Stimulated activated CD4-positive, alpha-beta T cell treated with anti-CD3 and anti-CD28 coated beads, Interleukin-12 subunit alpha, Interleukin-12 subunit beta, amount 100 ng/mL, for 48 hours (primary cell): ENCODE data around the gene CPPED1.
"Not testable (repeated sequence)": the region's sequence is repeated elsewhere in the genome, so short reads cannot be mapped to it uniquely, and the experiment has no call there.

Experiments
- DNase-seq, 3 donors: peaks; one replicate each; pipeline ENCODE4 v3.0.0-alpha.2; 2020; ENCODE audit warnings: low read depth in 2 of 3, low spot score in 1 of 3

Gene CPPED1

GRCh38 chr16:12802048-12802447 lies 1.6 kb downstream of the CPPED1 start:
- DNase-seq: no peak

GRCh38 chr16:12801511-12802042 lies 2.1 kb downstream of the CPPED1 start:
- DNase-seq: peak in 1 of 3 donors; percentile 17

DNA sequence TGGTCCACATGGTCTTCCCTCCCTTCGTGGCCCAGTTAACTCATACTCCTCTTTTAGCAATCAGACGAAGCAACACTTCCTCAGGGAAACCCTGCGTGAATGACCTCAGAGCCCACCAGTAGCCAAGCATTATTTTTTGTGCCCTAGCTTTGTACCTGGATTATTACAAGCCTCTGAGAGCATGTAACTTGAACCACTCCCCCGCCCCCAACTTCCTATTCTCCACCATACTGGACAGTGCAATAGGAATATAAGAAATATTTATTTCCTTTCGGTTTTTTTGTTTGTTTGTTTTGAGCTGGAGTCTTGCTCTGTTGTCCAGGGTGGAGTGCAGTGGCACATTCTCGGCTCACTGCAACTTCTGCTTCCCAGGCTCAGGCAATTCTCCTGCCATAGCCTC lies 2.9 kb downstream of the CPPED1 start:
- DNase-seq: no peak

DNA sequence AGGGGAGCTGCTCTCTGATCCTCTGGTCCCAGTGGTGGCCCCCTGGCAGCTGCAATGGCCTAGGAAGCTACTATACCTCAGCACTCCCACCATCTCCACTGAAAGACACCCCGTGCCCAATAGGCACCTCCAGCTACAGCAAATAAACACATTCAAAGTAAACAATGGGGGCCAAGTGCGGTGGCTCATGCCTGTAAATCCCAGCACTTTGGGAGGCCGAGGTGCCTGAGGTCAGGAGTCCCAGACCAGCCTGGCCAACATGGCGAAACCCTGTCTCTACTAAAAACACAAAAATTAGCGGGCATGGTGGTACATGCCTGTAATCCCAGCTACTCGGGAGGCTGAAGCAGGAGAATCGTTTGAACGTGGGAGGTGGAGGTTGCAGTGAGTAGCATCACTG lies 3.7 kb downstream of the CPPED1 start:
- DNase-seq: not testable (repeated sequence)

DNA sequence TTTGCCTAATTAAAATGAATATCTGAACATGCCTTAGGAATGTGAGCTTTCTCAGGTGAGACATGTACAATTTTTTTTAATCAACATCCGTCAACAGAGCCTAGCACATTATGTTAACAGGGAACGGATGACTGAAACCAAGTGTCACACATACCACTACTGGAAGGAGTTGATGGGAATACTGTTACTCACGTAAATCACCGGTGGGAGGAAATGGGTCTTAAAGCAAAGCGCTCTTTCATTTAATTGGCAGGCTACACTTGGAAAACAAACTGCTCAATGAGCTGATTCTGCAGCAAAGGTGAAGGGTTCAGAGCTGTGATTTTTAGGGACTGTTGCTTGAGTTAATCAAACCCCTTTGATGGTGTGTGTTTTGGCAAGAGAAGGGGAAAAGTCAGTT lies 4.8 kb downstream of the CPPED1 start:
- DNase-seq: no peak

DNA sequence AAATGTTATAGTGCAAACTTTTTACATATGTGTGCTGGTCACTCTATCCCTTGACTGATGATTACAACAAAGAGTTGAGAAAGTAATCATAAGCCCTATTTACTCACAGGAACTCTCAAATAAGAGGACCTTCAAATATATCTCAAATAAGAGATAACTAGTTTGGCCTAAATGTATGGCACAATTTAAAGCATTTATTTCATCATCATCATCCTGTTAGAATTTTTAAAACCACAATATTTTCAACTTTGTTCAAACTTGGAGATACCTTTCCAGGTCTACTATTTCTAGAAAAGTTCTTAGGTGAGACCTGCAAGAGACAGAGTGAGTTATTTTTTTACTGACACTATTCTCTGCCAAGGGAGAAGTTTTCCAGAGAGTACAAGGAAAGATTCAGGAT lies 5.5 kb downstream of the CPPED1 start:
- DNase-seq: no peak

DNA sequence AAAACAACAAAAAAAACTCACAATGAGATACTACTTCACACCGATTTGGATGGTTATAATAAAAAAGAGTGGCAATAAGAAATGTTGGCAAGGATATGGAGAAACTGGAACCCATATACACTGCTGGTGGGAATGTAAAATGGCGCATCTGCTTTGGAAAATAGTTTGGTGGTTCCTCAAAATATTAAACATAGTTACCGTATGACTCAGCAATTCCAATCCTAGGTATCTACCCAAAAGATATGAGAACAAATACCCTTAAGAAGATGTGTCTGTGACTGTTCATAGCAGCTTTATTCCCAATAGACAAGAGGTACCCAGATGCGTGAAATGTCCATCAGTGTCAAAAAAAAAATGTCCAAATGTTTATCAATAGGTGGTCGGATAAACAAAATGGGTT lies 7.2 kb downstream of the CPPED1 start:
- no peak for DNase-seq

DNA sequence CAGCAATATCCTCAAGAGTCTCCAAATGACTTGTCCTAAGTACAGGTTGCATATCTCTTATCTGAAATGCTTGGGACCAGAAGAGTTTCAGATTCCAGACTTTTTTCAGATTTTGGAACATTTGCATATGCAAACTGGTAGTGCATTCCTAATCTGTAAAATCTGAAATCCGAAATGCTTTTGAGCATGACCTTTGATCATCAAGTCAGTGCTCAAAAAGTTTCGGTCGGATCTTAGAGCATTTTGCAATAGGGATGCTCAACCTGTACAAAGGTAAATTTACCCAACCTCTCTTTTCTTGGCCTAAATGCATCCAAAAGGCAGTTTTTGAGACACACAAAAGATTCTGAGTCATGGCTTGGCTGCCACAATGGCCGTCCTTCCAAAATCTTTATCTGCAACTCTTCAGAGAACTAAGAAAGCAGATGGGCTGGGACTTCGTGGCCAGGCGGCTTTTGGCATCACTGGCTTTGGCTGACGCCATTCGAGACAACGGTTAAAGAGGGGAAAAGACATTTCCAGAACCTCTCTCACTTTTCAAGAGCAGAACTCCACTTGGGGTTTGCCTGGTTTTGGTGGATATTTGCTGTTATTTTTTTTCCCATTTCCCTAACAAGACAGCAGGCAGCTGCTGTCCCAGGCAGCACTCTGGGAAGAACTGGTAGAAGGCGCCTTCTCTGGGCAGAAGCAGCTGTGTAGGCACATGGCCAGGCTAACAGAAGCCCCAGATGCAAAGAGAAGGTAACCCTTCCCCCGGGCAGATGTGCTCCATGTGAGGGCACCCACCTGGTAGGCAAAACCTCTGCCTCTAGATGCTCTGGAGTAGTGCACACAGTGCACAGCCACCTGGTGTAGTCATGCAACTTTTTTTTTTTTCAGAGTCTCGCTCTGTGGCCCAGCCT lies 8.9 kb downstream of the CPPED1 start:
- no peak for DNase-seq

DNA sequence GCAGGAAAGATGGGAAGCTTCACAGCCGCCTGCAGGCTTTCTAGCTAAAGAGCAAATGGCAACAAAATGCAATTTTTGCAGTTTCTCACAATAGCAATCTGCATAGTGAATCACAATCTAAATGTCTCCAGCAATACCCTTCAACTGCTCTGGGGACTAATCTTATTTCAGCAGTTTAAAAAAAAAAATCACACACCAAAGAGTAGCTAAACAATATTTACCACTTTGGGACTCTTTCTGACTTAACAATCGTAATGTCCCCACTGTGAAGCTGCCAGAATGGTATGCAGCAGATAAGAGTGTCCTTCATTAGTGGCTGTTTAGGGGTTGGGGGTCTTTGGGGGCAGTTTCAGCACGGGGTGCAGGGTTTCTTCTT lies 9.8 kb downstream of the CPPED1 start:
- no peak for DNase-seq

DNA sequence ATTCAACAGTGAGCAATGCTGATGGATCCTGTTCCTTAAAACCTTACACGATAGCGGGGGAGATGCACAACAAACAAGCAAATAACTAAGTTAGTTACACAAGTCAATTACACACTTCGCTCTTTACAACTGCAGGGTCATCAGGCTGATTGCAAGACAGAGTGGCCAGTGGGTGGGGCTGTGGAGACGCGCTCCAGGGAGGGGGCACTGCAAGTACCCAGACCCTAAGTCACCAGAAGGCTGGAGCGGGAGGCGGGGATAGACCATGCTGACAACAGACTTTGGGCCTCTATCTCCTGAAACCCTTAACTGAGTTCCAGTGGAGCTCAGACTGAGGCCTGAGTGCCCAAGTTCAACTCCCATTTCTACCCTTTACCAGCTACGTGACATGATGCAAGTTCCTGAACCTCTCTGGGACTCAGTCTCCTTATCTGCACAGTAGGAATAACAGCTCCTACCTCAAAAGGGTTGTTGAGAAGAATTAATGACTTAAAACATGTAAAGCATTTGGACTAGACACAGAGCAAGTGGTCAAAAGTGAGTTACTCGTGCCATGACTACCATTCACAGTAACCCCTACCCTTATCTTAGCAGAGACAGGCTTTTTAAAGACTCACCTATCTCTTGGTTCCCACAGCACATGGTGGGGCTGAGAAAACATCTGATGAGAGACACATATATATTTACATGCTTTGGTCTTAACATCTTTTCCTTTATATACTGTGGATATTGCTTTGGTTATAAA lies 10.4 kb downstream of the CPPED1 start:
- DNase-seq: no peak

- DNase-seq: not testable (repeated sequence)
Measured at GRCh38 chr16:12792528-12792927, 11.2 kb downstream of the CPPED1 start.

GRCh38 chr16:12791340-12791739 lies 12.3 kb downstream of the CPPED1 start:
- DNase-seq: no peak

DNA sequence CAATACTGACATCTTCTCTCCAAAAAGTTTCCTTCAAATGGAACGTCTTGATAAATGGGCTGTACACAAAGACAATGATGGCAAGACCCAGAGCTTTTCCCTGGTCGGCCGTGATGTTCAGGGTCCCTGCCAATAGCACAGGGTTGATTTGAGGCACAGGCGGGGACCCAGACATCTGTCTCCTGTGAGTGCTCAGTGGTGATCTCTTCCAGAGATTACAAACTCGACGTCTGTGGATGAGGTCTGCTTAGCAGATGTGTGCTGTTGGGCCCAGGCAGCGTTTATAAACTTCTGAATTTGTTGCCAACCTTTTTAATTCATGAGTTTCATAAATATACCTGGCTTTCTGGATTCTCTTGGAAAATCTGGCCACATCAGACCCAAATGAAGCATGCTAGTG lies 14.9 kb downstream of the CPPED1 start:
- no peak for DNase-seq

DNA sequence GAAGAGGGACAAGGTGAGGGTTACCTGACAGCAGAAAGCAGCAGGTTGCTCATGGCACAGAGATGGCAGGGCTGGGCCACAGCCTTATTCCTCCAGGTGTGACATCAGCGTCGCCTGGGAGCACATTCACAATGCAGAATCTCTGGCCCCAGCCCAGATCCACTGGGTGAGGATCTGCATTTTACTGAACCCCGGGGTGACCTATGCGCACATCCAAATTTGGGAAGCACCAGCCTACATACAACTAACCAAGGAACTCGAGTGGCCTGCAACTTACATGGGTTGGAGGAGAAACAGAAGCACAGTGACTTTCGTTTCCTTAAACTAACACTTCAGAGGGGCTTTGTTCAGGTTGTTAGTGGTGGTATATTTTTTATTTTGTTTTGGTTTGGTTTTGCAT lies 17.6 kb downstream of the CPPED1 start:
- no peak for DNase-seq

DNA sequence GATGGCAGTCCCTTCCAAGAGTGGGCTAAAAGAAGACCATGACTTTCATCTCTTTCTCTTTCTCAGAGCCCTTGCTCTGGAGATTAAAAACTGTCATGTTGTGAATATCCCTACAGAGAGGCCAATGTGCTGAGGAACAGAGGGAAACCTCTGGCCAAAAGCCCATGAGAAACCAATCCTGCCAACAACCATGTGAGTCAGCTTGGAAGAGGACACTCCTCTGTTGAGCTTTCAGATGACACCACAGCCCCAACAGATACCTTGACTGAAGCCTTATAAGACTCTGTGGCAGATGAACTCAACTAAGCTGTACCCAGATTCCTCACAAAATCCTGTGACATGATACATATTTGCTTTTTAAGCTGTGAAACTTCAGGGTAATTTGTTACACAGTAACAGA lies 19.6 kb downstream of the CPPED1 start:
- DNase-seq: no peak

DNA sequence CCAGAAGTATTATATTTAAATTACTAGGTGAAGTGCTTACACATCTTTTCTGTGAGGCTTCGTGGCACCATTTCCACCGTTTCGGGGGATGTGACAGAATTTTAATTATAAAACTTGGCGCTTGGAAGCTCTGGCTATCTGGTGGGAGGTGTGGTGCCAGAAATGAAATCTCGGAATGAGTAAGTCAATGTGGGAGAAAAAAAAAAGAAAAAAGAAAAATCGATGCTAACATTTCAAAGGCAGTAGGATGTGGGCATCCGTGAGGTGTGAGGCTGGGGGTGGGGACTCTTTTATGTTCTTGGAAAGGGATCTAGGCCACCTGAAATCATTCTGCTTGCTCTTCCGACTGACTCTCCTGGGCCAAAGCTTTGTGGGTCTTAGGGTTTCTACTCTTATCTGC lies 21.9 kb downstream of the CPPED1 start:
- peak in 2 of 3 donors; percentile 10 for DNase-seq

- DNase-seq: no peak
Measured at GRCh38 chr16:12780467-12780866, 23.2 kb downstream of the CPPED1 start.

- DNase-seq: no peak
Measured at GRCh38 chr16:12778726-12779125, 25.0 kb downstream of the CPPED1 start.

DNA sequence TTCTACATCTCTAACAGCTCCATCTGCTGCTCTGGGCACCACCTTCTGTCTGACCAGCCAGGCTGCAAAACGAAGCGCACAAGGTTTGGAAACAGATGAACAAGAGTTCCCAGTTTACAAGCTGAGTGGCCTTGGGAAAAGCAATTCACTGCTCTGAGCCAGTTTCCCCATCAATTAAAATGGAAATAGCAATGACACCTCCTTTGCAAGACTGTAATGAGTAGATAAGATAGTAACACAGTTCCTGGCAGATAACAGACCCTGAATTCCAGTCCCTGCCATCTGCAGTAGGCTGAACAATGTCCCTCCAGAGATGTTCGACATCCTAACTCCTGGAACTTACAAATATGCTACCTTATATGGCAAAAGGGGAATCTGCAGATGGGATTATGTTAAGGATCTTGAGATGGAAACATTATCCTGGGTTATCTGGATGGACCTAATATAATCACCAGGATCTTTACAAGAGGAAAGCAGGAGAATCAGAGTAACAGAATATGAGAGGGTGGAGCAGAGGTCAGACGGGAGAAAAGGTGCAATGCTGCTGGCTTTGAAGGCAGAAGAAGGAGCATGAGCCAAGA lies 27.9 kb downstream of the CPPED1 start:
- DNase-seq: no peak

- DNase-seq: no peak
Measured at GRCh38 chr16:12773221-12773620, 30.5 kb downstream of the CPPED1 start.

DNA sequence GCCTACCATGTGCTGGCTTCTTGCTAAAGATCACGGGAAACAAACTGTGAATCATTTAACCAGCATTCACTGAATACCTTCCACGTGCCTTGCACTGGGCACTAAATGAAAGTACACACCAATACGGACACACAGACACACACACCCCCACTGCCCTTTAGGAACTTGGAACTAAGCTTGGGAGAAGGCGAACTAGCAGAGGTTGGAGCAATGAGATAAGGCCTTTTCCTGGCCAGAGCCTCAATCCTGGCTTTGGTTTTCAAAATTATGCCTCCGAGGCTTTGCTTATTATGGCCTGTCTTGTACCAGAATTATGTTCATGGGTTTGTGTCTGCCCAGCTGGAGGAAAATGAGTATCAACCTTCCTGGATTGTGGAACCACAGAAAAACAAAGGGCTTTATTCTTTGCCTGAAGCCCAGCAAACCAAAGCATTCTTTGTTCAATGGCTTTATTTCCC lies 32.3 kb downstream of the CPPED1 start:
- DNase-seq: no peak

DNA sequence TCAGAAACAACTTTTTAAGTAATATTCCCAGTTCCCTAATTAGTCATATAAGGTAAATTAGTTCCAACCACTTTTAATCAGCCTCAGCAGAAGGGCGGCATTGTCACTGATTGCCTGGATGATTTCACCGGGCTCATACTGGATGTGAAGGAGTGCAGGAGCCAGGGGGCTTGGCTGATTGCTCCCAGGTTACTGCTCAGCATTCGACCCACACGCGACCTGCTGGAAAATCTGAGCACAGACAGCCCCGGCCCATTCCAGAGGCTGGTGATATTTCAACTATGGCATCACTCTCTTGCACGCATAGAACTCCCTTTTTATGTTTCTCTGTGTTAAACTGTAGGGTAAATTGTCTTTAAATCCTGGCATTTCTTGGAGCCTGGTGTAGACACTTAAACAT lies 34.2 kb downstream of the CPPED1 start:
- no peak for DNase-seq
